Cardiac fibroblast (primary cell): Measurements from ENCODE around the gene IGFL2.
"Not testable (repeated sequence)": the region's sequence is repeated elsewhere in the genome, so short reads cannot be mapped to it uniquely, and the experiment has no call there.

Experiments
- DNase-seq, 2 donors: peaks; one replicate each; pipeline versions ENCODE4 v3.0.0 to v3.0.0-alpha.2; 2010; ENCODE audit warnings: low read depth in 2 of 2
- H3K4me3 ChIP-seq, 2 donors: replicated peaks in 1 of 2; 1 replicate in 1 of 2; 2 replicates in 1 of 2; pipeline ENCODE4 v1.5.1; 2011; ENCODE audit warnings: low read depth in 2 of 2, low read length in 2 of 2, mild to moderate bottlenecking in 2 of 2, moderate library complexity in 1 of 2
- TF ChIP-seq, protein P1 (sequence below): IDR thresholded peaks from one replicate; pipeline ENCODE4 v1.5.1; 2011; ENCODE audit warnings: low read depth, mild to moderate bottlenecking, low read length, inconsistent platforms

Gene IGFL2

DNA sequence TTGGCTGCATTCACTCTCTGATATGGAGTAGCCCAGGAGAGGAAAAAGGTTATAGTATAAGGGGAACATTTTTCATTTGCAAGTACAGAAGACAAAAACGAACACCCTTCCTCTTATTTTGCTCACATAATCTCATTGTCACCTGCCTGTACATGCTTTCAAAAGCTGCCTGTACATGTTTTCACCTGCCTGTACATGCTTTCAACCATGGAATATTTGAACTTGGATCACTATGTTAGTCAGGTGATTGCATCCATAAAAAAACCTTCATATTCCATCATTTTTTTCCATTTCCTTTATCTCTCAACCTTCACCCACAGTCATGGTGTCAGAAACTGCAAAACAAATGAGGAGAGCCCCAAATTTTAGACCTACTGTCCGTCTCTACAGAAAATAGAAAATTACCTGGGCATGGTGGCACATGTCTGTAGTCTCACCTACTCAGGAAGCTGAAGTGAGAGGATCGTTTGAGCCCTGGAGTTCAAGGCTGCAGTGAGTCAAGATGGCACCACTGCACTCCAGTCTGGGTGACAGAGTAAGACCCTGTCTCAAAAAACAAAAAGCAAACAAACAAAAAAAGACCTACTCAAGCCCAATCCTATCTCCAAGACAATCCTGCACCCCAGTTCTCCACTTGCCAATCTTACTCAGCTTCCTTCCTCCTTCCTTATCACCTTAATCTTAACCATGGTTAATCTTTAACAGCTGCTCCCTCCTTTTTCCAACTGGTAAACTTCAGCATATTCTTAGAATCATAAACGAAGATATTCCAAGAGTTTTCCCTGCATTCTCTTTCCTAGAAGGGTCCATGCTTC lies 11.6 kb downstream of the IGFL2 start:
- TF ChIP-seq, protein P1, sequence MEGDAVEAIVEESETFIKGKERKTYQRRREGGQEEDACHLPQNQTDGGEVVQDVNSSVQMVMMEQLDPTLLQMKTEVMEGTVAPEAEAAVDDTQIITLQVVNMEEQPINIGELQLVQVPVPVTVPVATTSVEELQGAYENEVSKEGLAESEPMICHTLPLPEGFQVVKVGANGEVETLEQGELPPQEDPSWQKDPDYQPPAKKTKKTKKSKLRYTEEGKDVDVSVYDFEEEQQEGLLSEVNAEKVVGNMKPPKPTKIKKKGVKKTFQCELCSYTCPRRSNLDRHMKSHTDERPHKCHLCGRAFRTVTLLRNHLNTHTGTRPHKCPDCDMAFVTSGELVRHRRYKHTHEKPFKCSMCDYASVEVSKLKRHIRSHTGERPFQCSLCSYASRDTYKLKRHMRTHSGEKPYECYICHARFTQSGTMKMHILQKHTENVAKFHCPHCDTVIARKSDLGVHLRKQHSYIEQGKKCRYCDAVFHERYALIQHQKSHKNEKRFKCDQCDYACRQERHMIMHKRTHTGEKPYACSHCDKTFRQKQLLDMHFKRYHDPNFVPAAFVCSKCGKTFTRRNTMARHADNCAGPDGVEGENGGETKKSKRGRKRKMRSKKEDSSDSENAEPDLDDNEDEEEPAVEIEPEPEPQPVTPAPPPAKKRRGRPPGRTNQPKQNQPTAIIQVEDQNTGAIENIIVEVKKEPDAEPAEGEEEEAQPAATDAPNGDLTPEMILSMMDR: no peak
- no peak overlapping the region for H3K4me3 ChIP-seq
- no peak for DNase-seq

GRCh38 chr19:46160233-46160775 lies 12.3 kb downstream of the IGFL2 start:
- H3K4me3 ChIP-seq: no peak overlapping the region
- no peak for DNase-seq
- TF ChIP-seq, protein P1: no peak

GRCh38 chr19:46161642-46162257 lies 13.7 kb downstream of the IGFL2 start:
- not testable (repeated sequence) for DNase-seq, H3K4me3 ChIP-seq

- TF ChIP-seq, protein P1: no peak
- no peak overlapping the region for H3K4me3 ChIP-seq
- DNase-seq: no peak
Measured at GRCh38 chr19:46162731-46163130, 14.7 kb downstream of the IGFL2 start.

GRCh38 chr19:46173886-46174480 lies 25.9 kb downstream of the IGFL2 start:
- TF ChIP-seq, protein P1: no peak
- no peak overlapping the region for H3K4me3 ChIP-seq
- no peak for DNase-seq

- TF ChIP-seq, protein P1: no peak
- DNase-seq: no peak
Measured at GRCh38 chr19:46176116-46176860, 28.2 kb downstream of the IGFL2 start.

More at GRCh38 chr19:46176116-46176860, 28.2 kb downstream of the IGFL2 start:
- H3K4me3 ChIP-seq: no peak overlapping the region
